HG03469 (cell line): ENCODE data around the gene HOXD8.

ENCODE experiments used
- ATAC-seq: cut with Tn5 transposase; IDR thresholded peaks from one replicate; pipeline ENCODE4 v1.9.1; 2021; ENCODE audit warnings: mild to moderate bottlenecking, moderate library complexity, moderate number of reproducible peaks; ENCODE audit not compliant: unreplicated experiment

The HOXD8 gene

DNA sequence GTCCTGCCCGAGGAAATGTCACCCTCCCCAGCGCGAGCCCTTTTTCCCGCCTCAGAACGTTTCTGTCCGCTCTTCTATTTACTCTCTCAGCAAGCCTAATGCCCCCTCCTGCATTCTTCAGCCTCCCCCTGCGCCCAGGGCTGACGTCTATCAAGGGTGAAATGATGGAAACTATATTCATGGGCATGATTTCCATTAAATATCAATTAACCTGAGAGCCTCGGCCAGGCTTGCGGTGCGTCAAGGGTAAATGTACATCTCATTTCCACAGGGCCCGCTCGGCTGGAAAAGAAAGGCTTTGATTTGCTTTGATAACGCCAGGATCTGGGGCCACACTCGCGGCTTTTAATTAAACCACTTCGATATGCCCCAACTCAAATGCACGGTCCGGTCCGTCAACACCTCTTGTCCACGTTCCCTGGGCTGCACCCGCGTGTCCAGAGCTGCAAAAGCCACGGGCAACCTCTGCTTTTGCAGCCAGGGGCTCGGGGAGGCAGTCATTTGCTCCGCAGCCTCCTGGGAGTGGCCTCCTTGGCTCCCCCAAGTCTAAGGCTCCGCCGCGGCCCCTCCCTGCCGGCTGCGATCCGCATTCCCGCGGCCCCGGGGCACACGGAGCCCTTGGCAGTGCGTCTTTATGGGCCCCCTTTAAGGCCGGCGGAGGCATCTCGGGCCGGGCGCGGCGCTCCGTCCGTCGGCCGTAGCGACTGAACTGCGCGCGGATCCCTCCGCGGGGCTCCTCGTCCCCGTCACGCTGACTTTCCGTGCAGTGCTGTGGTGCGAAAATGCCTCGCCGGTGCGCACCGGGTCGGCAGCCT lies at the start of gene HOXD8:
TSS of gene HOXD8 (plus strand) at position 724 of the 815 bp plus-strand sequence. CDS start 662 bp downstream, outside the sequence.
- ATAC-seq, result no peak

DNA sequence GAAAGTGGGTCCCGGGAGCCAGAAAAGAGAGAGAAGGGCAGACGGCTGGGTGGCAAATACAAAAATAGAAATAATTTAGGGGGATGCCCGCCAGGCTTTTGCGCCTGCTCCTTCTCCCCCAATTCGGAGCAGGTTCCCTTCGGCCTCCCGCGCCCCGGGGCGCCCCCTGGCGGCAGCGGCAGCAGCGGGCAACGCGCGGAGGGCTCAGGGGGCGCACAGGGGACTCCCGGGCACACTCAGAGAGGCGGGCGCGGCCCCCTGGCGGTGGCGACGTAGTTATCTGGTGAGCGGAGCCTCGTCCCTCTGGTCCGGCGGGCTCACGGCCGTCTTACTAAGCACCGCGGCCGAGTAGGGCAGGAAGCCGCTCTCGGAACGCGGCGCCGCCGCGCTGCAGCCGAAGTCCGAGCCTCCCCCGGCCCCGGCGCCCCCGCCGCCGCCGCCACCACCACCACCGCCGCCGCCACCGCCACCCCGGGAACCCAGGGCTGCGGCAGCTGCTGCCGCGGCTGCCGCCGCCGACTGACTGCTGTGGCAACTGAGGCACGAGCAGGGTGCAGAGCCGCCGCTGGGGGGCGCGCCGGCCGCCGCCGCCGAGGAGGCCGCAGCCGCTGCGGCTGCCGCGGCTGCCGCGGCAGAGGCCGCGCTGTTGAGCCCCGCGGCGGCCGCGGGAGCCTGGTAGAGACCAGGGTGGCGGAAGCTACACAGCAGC lies 49.5 kb upstream of the HOXD8 start:
- ATAC-seq, result no peak

DNA sequence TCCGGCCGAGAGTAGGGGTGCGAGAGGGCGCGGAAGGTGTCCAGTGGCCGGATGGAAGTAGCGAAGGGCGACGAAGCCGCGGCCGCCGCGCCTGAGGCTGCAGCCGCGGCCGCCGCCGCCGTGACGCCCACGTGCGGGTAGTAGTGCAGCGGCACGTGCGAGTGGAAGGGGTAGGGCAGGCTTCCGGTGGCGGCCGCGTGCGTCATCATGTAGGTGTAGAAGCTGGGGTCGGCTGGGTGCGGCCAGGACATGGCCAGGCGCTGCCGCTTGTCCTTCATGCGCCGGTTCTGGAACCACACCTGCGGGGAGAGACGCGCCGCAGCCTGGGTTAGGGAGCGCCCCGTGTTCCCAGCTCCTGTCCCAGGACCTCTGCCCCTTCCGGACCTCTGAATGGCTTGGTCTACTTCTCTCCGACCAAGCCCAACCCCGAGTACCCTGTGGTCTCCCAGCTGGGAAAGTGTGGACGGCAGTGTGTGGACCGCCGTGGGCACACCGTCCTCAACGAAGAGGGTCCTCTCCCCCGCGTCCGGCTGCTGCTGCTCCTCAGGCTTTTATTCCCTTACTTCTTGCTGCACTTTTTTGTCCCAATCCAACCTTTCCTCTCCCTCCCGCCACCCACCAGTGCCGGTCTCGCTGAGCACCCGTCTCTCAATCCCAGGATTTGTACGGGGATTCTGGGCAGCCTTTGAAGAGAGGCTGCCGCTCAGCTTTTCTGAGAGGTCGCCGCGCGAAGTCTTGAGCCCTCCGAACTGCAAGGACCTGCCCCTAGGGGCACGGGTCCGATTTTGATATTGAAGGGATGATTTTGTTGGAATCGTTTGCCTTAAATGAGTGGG lies 48.7 kb upstream of the HOXD8 start:
- no peak for ATAC-seq

DNA sequence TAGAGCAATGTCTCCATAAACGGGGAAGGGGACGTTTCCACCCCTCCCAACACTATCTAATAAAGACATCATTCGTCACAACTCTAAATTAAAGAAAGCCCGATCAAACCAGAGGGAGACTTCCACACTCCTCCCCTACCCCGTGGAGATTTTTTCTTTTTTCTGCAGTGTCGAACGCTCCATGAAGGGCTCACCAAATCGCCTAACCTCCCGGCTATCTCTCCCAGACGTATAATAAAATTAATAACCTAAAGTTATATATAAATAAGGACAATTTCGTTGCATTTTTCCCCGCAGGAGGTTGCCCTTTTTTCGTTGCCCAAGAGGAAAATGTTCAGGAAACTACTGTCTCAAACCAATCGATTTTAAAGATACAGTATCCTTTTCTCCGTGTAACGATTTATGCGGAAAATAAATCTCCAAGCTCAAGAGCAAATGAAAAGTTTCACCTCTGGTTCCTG lies 48.1 kb upstream of the HOXD8 start:
- no peak for ATAC-seq

DNA sequence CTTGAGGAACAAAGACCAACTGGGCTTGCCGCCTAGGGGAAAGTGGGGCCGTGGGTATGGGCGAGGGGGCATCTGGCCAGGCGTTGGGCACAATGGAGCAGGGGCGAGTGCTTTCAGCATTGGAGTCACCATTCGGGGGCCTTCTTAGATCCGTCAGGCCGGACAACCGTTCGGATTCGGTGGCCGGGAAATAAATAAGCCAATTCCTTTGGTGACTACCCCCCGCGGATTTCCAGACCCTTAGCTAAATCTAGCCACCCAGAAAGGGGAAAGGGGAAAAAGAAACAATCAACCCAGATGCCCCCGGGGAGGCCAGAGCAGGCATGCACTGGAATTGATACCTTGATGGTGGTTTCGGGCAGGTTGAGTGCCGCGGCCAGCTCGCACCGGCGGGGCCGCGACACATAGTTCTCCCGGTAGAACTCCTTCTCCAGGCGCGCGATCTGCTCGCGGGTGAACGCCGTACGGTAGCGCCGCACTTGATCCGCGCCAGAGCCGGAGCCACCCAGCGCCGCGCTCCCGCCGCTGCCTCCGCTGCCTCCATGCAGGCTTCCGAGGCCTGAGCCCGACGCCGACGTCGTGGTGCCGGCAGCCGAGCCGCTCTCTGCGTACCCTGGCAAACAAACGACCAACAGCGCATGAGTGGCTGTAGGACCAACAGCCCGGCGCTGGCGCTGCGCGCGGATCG lies 47.5 kb upstream of the HOXD8 start:
- ATAC-seq, result no peak

DNA sequence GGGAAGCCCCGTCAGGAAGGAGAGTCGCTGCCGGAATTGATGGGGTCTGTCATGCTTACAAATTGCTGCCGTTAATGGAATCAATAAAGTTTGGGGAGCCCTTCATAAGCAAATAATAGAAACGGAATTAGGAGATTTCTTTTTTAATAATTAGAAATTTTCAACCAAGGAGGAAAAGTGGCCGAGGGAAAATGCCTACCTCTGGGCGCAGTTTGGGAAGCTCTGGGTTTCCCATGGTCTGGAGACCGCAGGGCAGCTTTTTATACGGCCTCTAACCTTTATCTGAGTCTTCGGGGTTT lies 47.0 kb upstream of the HOXD8 start:
- ATAC-seq, result no peak

DNA sequence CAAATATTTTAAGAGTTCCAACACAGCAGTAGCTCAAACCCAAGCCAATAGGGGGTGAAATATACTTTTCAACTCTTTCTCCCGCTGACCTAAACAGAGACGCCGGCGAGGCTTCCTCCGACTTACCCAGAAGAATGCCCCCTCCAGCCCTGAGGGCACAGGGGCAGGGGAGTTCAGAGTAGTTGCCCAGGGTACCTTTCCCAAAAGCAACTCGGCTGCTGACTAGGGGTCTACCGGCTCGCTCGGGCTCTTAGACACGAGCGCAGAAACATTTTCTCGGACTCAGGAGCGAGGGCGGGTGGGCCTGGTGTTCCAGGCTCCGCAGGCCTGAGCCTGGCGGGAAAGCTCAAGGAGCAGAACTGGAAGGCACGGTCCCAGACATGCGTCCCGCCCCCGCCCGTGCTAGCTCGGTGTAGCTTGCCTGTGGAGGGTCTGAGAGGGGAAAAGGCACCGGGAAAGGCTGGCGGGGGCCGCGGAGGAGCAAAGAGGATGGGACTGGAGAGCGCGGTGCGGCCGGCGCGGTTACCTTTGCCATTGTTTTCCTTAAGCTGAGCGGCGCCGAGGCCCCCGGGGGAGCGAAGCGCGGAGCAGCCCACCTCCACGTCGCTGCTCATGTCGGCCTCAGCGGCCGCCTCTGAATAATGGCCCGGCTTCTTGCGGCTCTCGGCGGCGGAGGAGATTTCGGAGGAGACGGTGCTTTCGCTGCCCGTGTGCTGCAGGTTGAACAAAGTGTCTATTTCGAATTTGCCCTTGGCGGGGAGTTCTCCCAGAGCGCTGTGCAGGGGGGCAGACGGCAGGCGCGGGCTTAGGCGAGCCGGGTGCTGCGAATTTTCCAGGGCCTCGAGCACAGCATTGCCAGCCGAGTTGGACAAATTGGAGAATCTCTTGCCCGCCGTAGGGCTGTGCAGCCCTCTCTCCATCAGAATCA lies 46.4 kb upstream of the HOXD8 start:
- no peak for ATAC-seq

DNA sequence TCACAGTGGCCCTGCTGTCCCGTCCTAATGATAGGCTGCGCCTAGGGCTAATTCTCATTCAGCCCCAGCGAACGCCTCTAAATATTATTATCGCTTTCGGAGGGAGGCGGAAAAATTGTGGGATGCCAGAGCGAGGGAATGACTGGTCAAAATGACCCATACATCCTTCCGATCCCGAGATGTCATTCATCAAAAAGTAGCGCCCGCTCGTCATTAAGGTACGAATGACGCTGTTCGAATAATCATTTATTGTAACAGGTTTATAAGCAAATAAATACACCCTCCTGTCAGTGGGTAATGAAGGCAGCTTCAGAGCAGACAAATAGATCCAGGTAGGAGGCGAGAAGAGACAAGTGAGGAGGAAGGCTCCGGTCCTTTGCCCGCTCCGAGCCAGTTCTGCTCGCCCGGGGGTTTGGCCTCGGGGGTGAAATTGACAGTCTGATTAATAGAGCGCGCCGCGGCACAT lies 45.7 kb upstream of the HOXD8 start, which contains the start of gene EVX2:
TSS of gene EVX2 (minus strand) at position 167 of the 466 bp plus-strand sequence. CDS start 186 bp downstream, outside the sequence.
- no peak for ATAC-seq

DNA sequence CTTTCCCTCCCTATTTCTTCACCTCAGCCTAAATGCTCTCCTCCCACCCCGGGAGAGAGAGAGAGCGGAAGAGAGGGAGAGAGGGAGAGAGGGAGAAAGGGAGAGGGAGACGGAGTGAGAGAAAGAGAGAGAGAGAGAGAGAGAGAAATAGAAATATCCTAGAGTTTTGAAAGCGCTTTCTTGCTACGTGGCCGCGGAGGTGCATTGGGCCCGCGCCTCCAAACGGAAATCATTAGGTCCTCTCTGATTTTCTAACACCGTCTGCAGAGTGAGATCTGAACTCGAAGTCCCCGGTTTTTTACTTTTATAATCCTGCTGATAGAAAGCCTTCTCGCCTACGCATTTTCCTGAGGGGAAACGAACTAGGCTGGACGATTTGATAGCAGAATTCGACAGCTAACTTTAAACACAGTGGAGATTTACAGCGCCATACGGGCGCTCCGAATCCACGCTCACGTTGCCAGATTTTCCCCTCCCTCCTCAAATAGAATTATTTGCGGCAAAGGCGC lies 44.8 kb upstream of the HOXD8 start:
- ATAC-seq, result no peak

DNA sequence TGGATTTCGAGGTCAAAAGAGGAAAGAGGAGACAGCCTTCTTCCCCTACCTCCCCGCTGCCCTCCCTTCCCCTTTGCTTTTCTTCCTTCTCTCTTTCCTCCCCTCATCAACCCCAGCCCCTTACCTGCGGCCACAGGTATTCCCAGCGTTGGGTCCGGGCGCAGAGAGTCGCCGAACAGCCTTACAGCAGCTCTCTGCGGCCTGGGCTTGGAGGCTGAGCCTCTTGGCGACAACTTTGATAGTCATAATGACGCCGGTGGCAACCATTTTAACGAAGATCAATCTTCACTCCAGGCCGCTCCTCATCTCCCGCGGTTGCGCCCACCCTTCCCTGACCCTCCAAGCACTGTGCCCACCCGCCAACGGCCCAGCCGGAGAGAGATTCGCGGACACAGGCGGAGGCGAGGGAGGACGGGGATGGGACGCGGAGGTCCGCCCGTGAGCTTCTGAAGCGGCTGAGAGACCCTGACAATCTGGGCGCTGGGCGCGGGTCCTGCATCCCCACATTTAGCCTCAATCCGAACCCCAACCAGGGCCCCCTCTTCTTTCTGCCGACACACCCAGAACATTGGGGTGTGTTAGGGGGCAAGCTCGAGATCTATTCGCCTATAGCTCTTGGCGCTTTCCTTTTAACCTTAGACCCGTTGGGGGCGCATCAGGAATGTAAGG lies 44.3 kb upstream of the HOXD8 start:
- no peak for ATAC-seq

DNA sequence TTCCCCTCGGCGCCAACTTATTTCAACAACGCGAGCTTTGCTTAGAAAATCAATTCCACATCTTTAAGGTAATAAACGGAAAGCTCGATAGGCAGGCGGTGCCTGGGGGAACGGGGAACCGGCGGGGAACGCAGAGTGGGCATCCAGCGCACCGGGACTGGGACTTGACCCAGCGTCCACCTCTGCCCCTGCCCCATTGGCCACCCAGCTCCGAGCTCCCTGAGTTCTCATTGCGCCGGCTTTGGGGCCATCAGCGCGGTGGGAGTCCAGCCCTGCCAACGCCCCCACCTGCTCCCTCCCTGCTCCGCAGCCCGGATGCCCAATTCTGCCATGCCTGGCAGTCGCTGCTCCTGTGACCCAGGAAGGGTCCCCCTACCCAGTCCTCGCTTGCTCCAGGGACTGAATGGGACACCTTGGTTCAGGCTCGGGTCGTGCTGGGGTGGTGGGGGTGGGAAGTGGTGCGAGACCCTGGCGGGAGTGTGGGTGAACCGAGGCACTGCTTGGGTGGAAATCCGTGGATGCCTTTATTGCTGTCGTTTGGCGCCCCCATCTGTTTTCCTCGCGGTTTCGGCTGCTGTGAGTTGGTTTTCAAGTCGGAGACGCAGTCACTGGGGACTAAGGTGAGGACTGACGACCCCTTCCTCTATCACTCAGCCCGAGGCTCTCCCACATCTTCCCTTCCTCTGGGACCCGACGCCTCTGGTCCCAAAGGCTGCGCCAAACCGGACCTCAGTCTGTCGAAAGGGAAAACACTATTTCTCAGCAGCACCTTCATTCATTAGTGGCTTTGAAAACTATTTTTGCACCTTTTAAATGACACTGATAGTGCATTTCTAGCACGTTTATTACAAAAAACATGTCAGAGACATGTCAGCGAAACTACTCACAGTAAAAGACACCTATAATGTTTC lies 43.4 kb upstream of the HOXD8 start:
- no peak for ATAC-seq

DNA sequence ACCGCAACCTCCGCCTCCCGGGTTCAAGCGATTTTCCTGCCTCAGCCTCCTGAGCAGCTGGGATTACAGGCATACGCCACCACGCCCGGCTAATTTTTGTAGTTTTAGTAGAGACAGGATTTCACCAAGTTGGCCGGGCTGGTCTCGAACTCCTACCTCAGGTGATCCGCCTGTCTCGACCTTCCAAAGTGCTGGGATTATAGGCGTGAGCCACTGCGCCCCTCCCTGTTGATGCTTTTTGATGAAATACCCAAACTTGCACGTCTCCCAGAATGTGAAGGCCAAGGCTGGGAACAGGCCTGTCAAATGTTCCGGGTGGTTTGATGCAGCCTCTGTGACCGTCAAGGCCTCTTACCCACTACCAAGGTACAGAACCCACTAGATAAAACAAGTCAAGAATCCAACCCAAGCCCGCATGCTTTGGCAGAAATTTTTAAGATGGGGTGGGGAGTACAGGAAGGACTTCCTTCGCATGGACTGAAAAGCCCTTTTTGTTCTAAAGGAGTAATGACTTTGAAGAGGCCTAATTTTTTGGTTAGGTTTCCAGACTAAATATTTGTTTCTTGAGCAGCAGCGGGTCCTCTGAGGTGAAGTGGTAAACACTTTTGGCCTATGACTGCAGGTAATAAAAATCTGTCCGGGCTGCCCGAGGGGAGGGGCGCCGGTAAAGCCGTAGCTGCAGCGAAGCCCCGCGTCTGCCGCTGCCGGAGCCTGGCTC lies 42.0 kb upstream of the HOXD8 start:
- no peak for ATAC-seq

DNA sequence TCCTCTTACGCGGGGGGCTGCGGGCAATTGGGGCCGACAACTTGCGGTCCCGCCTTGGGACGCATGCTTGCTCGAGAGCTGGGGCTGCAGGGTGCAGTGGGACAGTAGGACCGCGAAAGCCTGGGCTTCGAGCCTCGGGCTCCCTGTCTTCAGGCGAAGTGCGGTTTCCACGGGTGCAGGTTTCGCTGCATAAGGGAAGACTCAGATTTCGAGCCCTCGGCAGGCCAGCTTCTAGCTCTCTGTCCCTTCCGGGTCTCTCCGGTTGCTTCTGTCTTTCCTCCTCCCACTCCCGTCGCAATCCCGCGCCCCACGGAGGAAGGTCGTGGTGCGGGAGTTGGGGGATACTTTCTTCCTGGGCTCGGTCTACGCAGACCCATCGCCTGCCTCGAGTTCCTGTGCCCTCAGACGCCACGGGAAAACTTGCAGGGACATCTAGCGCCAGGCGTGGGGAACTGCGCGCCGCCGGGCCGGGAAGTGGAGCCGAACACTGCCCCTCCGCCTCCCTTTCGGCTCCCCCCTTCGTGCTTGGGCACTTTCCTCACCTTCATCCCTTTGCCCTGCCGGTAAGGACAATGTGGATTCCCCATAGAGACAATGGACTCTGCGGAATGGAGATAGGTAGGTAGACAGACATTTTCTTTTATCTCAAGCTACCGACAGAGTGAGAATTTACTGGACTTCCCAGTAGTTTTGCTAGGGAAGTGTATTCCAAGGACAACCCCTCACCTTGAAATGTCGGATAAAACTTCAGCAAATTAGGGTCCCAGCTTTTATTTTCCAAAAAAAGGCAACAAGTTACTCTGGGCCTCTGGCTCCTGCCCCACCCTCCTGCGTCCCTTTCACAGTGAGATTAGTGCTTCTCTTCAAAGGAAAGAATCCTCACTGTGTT lies 41.2 kb upstream of the HOXD8 start:
- no peak for ATAC-seq

DNA sequence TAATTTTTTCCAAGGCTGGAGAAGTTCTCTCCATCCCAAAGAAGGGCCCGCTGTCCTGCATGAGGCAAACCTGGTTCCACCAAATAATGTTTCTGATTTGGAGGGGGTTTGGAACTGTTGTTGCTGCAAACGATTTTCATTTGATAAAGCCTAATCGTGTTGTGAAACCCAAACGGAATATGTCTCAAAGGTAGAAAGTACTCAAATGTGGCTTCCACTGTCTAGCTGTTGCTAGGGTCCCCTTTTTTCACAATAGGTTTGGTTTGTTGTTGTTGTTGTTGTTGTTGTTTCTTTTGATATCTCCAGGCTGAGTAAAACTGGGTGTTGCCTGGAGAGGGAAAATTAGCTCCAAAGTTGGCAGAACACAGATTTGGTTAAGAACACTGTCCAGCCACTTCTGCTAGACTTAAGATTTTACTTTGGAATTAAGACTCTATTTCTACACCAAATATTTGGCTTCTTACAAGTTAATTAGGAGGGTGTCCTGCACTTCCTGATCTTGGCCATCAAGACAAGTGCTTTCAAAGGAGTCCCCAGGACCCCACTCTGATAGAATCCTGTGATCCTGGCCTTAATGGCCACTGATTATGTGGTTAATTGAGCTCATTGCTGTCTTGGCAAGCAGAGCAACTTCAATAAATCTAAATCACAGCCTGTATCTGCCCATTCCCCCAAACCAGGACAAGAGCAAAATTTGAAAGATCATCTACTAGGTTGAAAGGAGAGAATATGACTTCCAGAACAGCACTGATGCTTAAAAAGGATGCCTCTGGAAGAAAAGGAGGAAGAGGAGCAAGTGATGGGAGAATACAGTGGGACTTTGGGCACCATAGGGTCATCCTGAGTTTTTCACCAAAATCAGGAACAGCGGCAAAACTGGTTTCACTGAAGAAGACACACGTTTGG lies 40.3 kb upstream of the HOXD8 start:
- ATAC-seq, result no peak

DNA sequence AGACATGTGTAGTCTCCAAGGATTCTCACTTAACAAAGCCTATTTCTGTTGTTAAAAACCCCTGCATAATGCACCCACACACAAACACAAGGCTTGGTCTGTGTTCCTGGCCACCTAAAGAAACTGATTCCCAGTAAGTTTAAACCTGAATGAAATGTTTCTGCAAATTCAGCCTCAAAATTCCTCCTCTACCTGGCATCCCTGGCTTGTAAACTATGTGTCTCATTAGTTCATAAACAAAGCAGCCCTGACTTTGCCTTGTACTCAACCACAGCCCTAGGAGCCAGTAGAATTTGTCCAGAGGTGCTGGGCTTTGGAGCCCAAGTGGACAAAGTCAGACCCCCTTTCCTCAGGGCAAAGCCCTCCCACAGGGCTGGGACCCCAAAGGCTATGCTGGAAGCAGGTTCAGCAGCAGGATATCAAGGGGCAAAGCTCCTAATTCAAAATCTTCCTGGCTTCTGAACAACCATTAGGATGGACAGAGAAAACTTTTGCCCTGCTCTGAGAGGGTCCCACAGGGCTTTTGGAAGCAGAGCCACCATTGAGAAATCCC lies 39.6 kb upstream of the HOXD8 start:
- ATAC-seq, result no peak
